HCT116 (cell line): Measurements from ENCODE around the gene C11orf58. TPM values are rescaled to one million over a fixed set of nuclear protein-coding genes. Genes with fewer than 3 reads are reported as not detected.

Source experiments
- ATAC-seq: fragments of 200-7000 bp; cut with Tn5 transposase; 2 replicates; pipeline ENCODE4 v1.9.1; 2020; ENCODE audit warnings: mild to moderate bottlenecking, moderate library complexity
- BruUV-seq: library from RNA; stranded (reverse); fragments of 400-500 nt; replicated peaks from 2 replicates; lab custom pipeline; 2021; lab: Mats Ljungman, UMichigan
- CTCF ChIA-PET: fragments of 300-600 bp; sonication (Branson Sonifier 250); formaldehyde crosslinking; loops from one replicate; lab custom pipeline; 2021; ENCODE audit warnings: antibody characterized with exemption; lab: Charles Lee
- POLR2A ChIA-PET: fragments of 300-600, 350-600 bp; sonication (Branson Sonifier 250); formaldehyde crosslinking; loops from one replicate; lab custom pipeline; 2021; ENCODE audit warnings: antibody characterized with exemption; lab: Charles Lee
- RAD21 ChIA-PET, 2 experiments: fragments of 300-600 bp; sonication (Branson Sonifier 250); formaldehyde crosslinking; loops; one replicate each; lab custom pipeline; 2023; ENCODE audit warnings: low total read pairs in 2 of 2; ENCODE audit not compliant: uncharacterized antibody in 2 of 2, unreplicated experiment in 2 of 2, low non-redundant PET in 1 of 2; lab: Charles Lee
- DNase-seq: peaks from one replicate; pipeline ENCODE4 v3.0.0-alpha.2; 2010; ENCODE audit warnings: low read depth, low spot score
- H2AFZ ChIP-seq: fragments of 200-600 bp; shearing (Covaris generic), sonication (generic); 2 replicates; pipeline ENCODE4 v1.6.1; 2017; ENCODE audit warnings: low read depth, mixed run types, mixed read lengths, antibody characterized with exemption, low read length; ENCODE audit not compliant: poor library complexity, severe bottlenecking
- H3K27ac ChIP-seq: 2 replicates; pipeline ENCODE4 v1.5.1; 2012; ENCODE audit warnings: low read depth, low read length
- H3K27me3 ChIP-seq: fragments of 200-600 bp; sonication (generic); 2 replicates; pipeline ENCODE4 v1.6.1; 2016; ENCODE audit warnings: mixed run types, low read length, mixed read lengths; ENCODE audit not compliant: insufficient read depth
- H3K36me3 ChIP-seq, 2 experiments: fragments of 200-500 bp in 1 of 2; fragments of 200-600 bp in 1 of 2; sonication (Bioruptor generic) in 1 of 2; sonication (generic) in 1 of 2; 2 replicates each; pipeline versions ENCODE4 v1.5.1 to v1.6.1; 2014 to 2016; ENCODE audit warnings: low read length in 2 of 2, inconsistent platforms in 1 of 2, mixed read lengths in 1 of 2, mixed run types in 1 of 2; ENCODE audit not compliant: insufficient read depth in 2 of 2, control insufficient read depth in 1 of 2
- H3K4me1 ChIP-seq, 2 experiments: fragments of 200-600 bp in 1 of 2; sonication (generic) in 1 of 2; 2 replicates each; pipeline versions ENCODE4 v1.5.1 to v1.6.1; 2012 to 2017; ENCODE audit warnings: low read length in 2 of 2, inconsistent platforms in 1 of 2, mild to moderate bottlenecking in 1 of 2, mixed read lengths in 1 of 2, mixed run types in 1 of 2, moderate library complexity in 1 of 2; ENCODE audit not compliant: insufficient read depth in 2 of 2, control insufficient read depth in 1 of 2
- H3K4me2 ChIP-seq: fragments of 200-600 bp; sonication (generic); 2 replicates; pipeline ENCODE4 v1.6.1; 2017; ENCODE audit warnings: mixed run types, low read length, mixed read lengths
- H3K4me3 ChIP-seq, 2 experiments: fragments of 200-600 bp in 1 of 2; sonication (generic) in 1 of 2; replicated peaks in 1 of 2; 2 replicates each; pipeline ENCODE4 v1.5.1; 2011 to 2016; ENCODE audit warnings: low read length in 2 of 2, control low read depth in 1 of 2, low read depth in 1 of 2, mild to moderate bottlenecking in 1 of 2, mixed read lengths in 1 of 2, mixed run types in 1 of 2
- H3K79me2 ChIP-seq: fragments of 200-600 bp; sonication (generic); 2 replicates; pipeline ENCODE4 v1.6.1; 2017; ENCODE audit warnings: mild to moderate bottlenecking, mixed run types, low read length, moderate library complexity, mixed read lengths; ENCODE audit not compliant: insufficient read depth
- H3K9ac ChIP-seq: fragments of 200-600 bp; sonication (generic); 2 replicates; pipeline ENCODE4 v1.6.1; 2016; ENCODE audit warnings: low read length, mixed read lengths
- H3K9me2 ChIP-seq: fragments of 200-600 bp; sonication (generic), shearing (Covaris generic); 2 replicates; pipeline ENCODE4 v1.6.1; 2017; ENCODE audit warnings: mixed run types, mild to moderate bottlenecking, moderate library complexity; ENCODE audit not compliant: insufficient read depth
- H3K9me3 ChIP-seq, 2 experiments: fragments of 200-500 bp in 1 of 2; fragments of 200-600 bp in 1 of 2; sonication (Bioruptor generic) in 1 of 2; sonication (generic) in 1 of 2; 2 replicates each; pipeline ENCODE4 v1.6.1; 2014 to 2017; ENCODE audit warnings: low read length in 2 of 2, mixed read lengths in 2 of 2, inconsistent platforms in 1 of 2, low read depth in 1 of 2, mild to moderate bottlenecking in 1 of 2, mixed run types in 1 of 2, moderate library complexity in 1 of 2; ENCODE audit not compliant: control insufficient read depth in 1 of 2, insufficient read depth in 1 of 2
- H4K20me1 ChIP-seq: fragments of 200-600 bp; sonication (generic), shearing (Covaris generic); 2 replicates; pipeline ENCODE4 v1.6.1; 2017; ENCODE audit warnings: mixed run types, mild to moderate bottlenecking, moderate library complexity; ENCODE audit not compliant: insufficient read depth
- CBX3 ChIP-seq: IDR thresholded peaks from 2 replicates; pipeline ENCODE4 v1.6.1; 2012; ENCODE audit warnings: low read depth
- CEBPB ChIP-seq: IDR thresholded peaks from 2 replicates; pipeline ENCODE4 v1.6.1; 2012; ENCODE audit warnings: low read depth
- EGR1 ChIP-seq: IDR thresholded peaks from 2 replicates; pipeline ENCODE4 v1.6.1; 2012; ENCODE audit warnings: low read depth
- EZH2 ChIP-seq: fragments of 200-600 bp; sonication (generic); IDR thresholded peaks from 2 replicates; pipeline ENCODE4 v1.6.1; 2017; ENCODE audit warnings: antibody characterized with exemption, mixed run types
- EZH2phosphoT487 ChIP-seq: fragments of 200-600 bp; IDR thresholded peaks from 2 replicates; pipeline ENCODE4 v1.6.1; 2018; ENCODE audit warnings: antibody characterized with exemption, borderline replicate concordance
- FOSL1 ChIP-seq: IDR thresholded peaks from 2 replicates; pipeline ENCODE4 v1.6.1; 2012; ENCODE audit warnings: low read depth
- JUND ChIP-seq: IDR thresholded peaks from 2 replicates; pipeline ENCODE4 v1.6.1; 2012
- POLR2A ChIP-seq: IDR thresholded peaks from 2 replicates; pipeline ENCODE4 v1.7.0; 2011; ENCODE audit warnings: borderline replicate concordance; ENCODE audit not compliant: insufficient read depth, insufficient read length; ENCODE audit errors: extremely low read depth
- POLR2AphosphoS5 ChIP-seq: IDR thresholded peaks from 2 replicates; pipeline ENCODE4 v1.6.1; 2011; ENCODE audit warnings: mild to moderate bottlenecking, low read depth, low read length, moderate library complexity
- RAD21 ChIP-seq: IDR thresholded peaks from 2 replicates; pipeline ENCODE4 v1.6.1; 2012; ENCODE audit warnings: low read depth, mild to moderate bottlenecking
- SIN3A ChIP-seq: IDR thresholded peaks from 2 replicates; pipeline ENCODE4 v1.6.1; 2012; ENCODE audit warnings: low read depth
- SP1 ChIP-seq: IDR thresholded peaks from 2 replicates; pipeline ENCODE4 v1.6.1; 2012; ENCODE audit warnings: low read depth
- SRF ChIP-seq: IDR thresholded peaks from 2 replicates; pipeline ENCODE4 v1.6.1; 2012; ENCODE audit warnings: low read depth
- TCF7L2 ChIP-seq: IDR thresholded peaks from 2 replicates; pipeline ENCODE4 v1.7.0; 2011; ENCODE audit warnings: borderline replicate concordance, inconsistent platforms; ENCODE audit not compliant: insufficient read depth, insufficient read length; ENCODE audit errors: extremely low read depth
- ZFX ChIP-seq: fragments of 450-650 bp; IDR thresholded peaks from 2 replicates; pipeline ENCODE4 v1.6.1; 2017
- ZNF274 ChIP-seq: fragments of 200-500 bp; sonication (Bioruptor generic); IDR thresholded peaks from 2 replicates; pipeline ENCODE4 v1.6.1; 2014; ENCODE audit warnings: mild to moderate bottlenecking, low read depth, low read length, inconsistent platforms
- intact Hi-C: fragments of 100-400 bp; cut with micrococcal nuclease; formaldehyde crosslinking; loops from 2 replicates; pipeline ENCODE4 v1.10.0; 2022
- total RNA-seq: library from RNA; stranded (reverse); gene quantifications from one replicate; pipeline ENCODE4 v1.2.1, GENCODE V29; 2021; ENCODE audit not compliant: unreplicated experiment
- TF ChIP-seq, protein P1 (sequence below): IDR thresholded peaks from 2 replicates; pipeline ENCODE4 v1.6.1; 2012
- TF ChIP-seq, protein P2 (sequence below): IDR thresholded peaks from 2 replicates; pipeline ENCODE4 v1.6.1; 2012
- TF ChIP-seq, protein P3 (sequence below): IDR thresholded peaks from 2 replicates; pipeline ENCODE4 v1.6.1; 2011; ENCODE audit warnings: mild to moderate bottlenecking, low read length, moderate library complexity; ENCODE audit not compliant: insufficient replicate concordance; ENCODE audit errors: extremely low read depth

C11orf58 gene
- total RNA-seq, 1 experiment from 2014 or later = 108 TPM

DNA sequence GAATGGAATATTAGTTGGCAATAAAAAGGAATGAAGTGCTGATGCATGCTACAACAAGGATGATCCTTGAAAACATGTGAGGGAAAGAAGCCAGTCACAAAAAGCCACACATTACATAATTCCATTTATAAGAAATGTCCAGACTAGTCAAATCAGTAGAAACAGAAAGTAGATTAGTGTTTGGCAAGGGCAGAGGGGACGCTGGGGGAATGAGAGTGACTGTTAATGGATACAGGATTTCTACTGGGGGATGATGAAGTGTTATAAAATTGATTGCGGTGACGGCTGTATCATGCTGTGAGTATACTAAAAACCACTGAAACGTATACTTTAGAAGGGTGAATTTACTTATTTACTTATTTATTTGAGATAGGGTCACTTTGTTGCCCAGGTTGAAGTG, 57.9 kb downstream of the C11orf58 start:
- Histone ChIP-seq H3K9me3 (no peaks in the 10 kb centered on the region), H4K20me1 (no peaks in the 10 kb centered on the region), H3K9ac (no peak overlapping the region), H3K79me2 (no peaks in the 10 kb centered on the region), H3K27me3 (no peaks in the 10 kb centered on the region), H3K27ac (no peak overlapping the region), H2AFZ (no peak overlapping the region), H3K36me3 (no peaks in the 10 kb centered on the region), H3K4me1 (peaks cover 5 to 14% of the 10 kb centered on the region in 2 experiments), H3K4me3 (no peak overlapping the region), H3K4me2 (no peak overlapping the region), H3K9me2 (no peaks in the 10 kb centered on the region)
- BruUV-seq = no TSS peak
- ChIA-PET RAD21 (no interaction called here), CTCF (no interaction called here), POLR2A (no interaction called here)
- no peak for DNase-seq
- no peak for ATAC-seq
- intact Hi-C loops = no loop called here
- no peak for TF ChIP-seq EGR1
- no peak for TF ChIP-seq ZFX
- TF ChIP-seq JUND = no peak
- TF ChIP-seq RAD21 = no peak
- no peak for TF ChIP-seq CBX3
- TF ChIP-seq FOSL1 = no peak
- no peak for TF ChIP-seq CEBPB

DNA sequence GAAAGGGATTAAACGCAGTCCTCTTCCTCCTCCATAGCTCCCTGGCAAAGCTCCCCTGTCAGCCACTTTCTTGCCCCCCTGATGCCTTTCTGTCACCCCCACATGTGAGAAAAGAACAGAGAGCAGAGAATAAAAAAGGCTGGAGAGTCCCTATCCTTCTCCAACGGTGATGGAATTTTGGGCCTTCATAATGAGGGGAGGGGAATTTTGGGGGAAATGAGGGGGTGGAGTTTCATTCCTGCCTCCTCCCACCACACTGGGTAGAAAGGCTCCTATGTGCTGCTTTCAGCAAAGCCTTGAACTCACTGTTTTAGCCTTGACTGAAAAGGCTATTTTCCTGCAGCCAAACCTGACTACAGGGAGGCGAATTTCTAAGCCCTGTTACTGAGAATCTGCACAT, 59.3 kb downstream of the C11orf58 start:
- ChIA-PET RAD21 (no interaction called here), POLR2A (no interaction called here), CTCF (no interaction called here)
- no peak overlapping the region for H3K27ac ChIP-seq
- no peaks in the 10 kb centered on the region for H4K20me1 ChIP-seq
- DNase-seq = no peak
- intact Hi-C loops = no loop called here
- no peak overlapping the region for H3K4me2 ChIP-seq
- H3K9ac ChIP-seq = no peak overlapping the region
- H3K4me1 ChIP-seq = no peaks in the 10 kb centered on the region; a peak in 1 of 4 replicates
- no peak overlapping the region for H2AFZ ChIP-seq
- no peaks in the 10 kb centered on the region for H3K9me3 ChIP-seq
- H3K36me3 ChIP-seq = no peaks in the 10 kb centered on the region
- ATAC-seq = no peak
- BruUV-seq = no TSS peak
- no peaks in the 10 kb centered on the region for H3K27me3 ChIP-seq
- H3K9me2 ChIP-seq = no peaks in the 10 kb centered on the region
- H3K4me3 ChIP-seq = no peak overlapping the region
- H3K79me2 ChIP-seq = no peaks in the 10 kb centered on the region
- no peak for TF ChIP-seq SRF
- TF ChIP-seq ZNF274 = no peak
- no peak for TF ChIP-seq RAD21
- no peak for TF ChIP-seq CEBPB
- no peak for TF ChIP-seq POLR2AphosphoS5
- no peak for TF ChIP-seq EZH2
- TF ChIP-seq CBX3 = no peak
- TF ChIP-seq EZH2phosphoT487 = no peak
- TF ChIP-seq, protein P1, sequence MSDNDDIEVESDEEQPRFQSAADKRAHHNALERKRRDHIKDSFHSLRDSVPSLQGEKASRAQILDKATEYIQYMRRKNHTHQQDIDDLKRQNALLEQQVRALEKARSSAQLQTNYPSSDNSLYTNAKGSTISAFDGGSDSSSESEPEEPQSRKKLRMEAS = no peak
- TF ChIP-seq EGR1 = no peak
- no peak for TF ChIP-seq SIN3A
- no peak for TF ChIP-seq FOSL1
- TF ChIP-seq TCF7L2 = no peak
- no peak for TF ChIP-seq POLR2A
- TF ChIP-seq, protein P2, sequence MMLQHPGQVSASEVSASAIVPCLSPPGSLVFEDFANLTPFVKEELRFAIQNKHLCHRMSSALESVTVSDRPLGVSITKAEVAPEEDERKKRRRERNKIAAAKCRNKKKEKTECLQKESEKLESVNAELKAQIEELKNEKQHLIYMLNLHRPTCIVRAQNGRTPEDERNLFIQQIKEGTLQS = no peak
- no peak for TF ChIP-seq SP1
- no peak for TF ChIP-seq JUND
- TF ChIP-seq, protein P3, sequence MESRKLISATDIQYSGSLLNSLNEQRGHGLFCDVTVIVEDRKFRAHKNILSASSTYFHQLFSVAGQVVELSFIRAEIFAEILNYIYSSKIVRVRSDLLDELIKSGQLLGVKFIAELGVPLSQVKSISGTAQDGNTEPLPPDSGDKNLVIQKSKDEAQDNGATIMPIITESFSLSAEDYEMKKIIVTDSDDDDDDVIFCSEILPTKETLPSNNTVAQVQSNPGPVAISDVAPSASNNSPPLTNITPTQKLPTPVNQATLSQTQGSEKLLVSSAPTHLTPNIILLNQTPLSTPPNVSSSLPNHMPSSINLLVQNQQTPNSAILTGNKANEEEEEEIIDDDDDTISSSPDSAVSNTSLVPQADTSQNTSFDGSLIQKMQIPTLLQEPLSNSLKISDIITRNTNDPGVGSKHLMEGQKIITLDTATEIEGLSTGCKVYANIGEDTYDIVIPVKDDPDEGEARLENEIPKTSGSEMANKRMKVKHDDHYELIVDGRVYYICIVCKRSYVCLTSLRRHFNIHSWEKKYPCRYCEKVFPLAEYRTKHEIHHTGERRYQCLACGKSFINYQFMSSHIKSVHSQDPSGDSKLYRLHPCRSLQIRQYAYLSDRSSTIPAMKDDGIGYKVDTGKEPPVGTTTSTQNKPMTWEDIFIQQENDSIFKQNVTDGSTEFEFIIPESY = no peak
